SIG-M5 (cell line): ENCODE data around the gene ANKRD22.
"Not testable (repeated sequence)": the region's sequence is repeated elsewhere in the genome, so short reads cannot be mapped to it uniquely, and the experiment has no call there.

Source experiments
- DNase-seq: peaks from one replicate; lab custom pipeline; 2025; lab: John Stamatoyannopoulos, UW

ANKRD22 gene

GRCh38 chr10:88877298-88877697 lies 25.7 kb upstream of the ANKRD22 start:
- DNase-seq: no peak

- DNase-seq: no peak
Measured at GRCh38 chr10:88875081-88875480, 23.4 kb upstream of the ANKRD22 start.

GRCh38 chr10:88874281-88874680 lies 22.6 kb upstream of the ANKRD22 start:
- no peak for DNase-seq

GRCh38 chr10:88873757-88874156 lies 22.1 kb upstream of the ANKRD22 start:
- no peak for DNase-seq

GRCh38 chr10:88870089-88870488 lies 18.4 kb upstream of the ANKRD22 start:
- DNase-seq: no peak

- DNase-seq: no peak
Measured at GRCh38 chr10:88866454-88866853, 14.8 kb upstream of the ANKRD22 start.

- DNase-seq: no peak
Measured at GRCh38 chr10:88865281-88865876, 13.7 kb upstream of the ANKRD22 start.

GRCh38 chr10:88861036-88861435 lies 9.4 kb upstream of the ANKRD22 start:
- DNase-seq: no peak

- DNase-seq: no peak
Measured at GRCh38 chr10:88858491-88858890, 6.8 kb upstream of the ANKRD22 start.

- no peak for DNase-seq
Measured at GRCh38 chr10:88857831-88858230, 6.2 kb upstream of the ANKRD22 start.

- no peak for DNase-seq
Measured at GRCh38 chr10:88854684-88855083, 3.0 kb upstream of the ANKRD22 start.

- peak; percentile 61 for DNase-seq
Measured at GRCh38 chr10:88853155-88853881, 1.7 kb upstream of the ANKRD22 start.

- DNase-seq: no peak
Measured at GRCh38 chr10:88852327-88852726, 683 bp upstream of the ANKRD22 start.

GRCh38 chr10:88850712-88851111 lies 932 bp downstream of the ANKRD22 start:
- no peak for DNase-seq

- no peak for DNase-seq
Measured at GRCh38 chr10:88849234-88849633, 2.4 kb downstream of the ANKRD22 start.

GRCh38 chr10:88848499-88848898 lies 3.1 kb downstream of the ANKRD22 start:
- no peak for DNase-seq

GRCh38 chr10:88843171-88843570 lies 8.5 kb downstream of the ANKRD22 start:
- no peak for DNase-seq

GRCh38 chr10:88841316-88842111 lies 10.1 kb downstream of the ANKRD22 start:
- no peak for DNase-seq

GRCh38 chr10:88840881-88841280 lies 10.8 kb downstream of the ANKRD22 start:
- DNase-seq: no peak

- DNase-seq: no peak
Measured at GRCh38 chr10:88840104-88840503, 11.5 kb downstream of the ANKRD22 start.

- DNase-seq: no peak
Measured at GRCh38 chr10:88838766-88839350, 12.8 kb downstream of the ANKRD22 start.

- DNase-seq: not testable (repeated sequence)
Measured at GRCh38 chr10:88837632-88838031, 14.0 kb downstream of the ANKRD22 start.

- DNase-seq: no peak
Measured at GRCh38 chr10:88835910-88836221, 15.8 kb downstream of the ANKRD22 start.
